GM18868 (cell line): ENCODE results near the gene TBC1D1.

ENCODE experiments used
- ATAC-seq: cut with Tn5 transposase; IDR thresholded peaks from one replicate; pipeline ENCODE4 v1.9.1; 2021; ENCODE audit warnings: mild to moderate bottlenecking, moderate library complexity; ENCODE audit not compliant: unreplicated experiment

The TBC1D1 gene

GRCh38 chr4:38180456-38180855 lies 289.6 kb downstream of the TBC1D1 start:
- ATAC-seq, result no peak

- no peak for ATAC-seq
These were observed 290.4 kb downstream of the TBC1D1 start for GRCh38 chr4:38181286-38181685.

DNA sequence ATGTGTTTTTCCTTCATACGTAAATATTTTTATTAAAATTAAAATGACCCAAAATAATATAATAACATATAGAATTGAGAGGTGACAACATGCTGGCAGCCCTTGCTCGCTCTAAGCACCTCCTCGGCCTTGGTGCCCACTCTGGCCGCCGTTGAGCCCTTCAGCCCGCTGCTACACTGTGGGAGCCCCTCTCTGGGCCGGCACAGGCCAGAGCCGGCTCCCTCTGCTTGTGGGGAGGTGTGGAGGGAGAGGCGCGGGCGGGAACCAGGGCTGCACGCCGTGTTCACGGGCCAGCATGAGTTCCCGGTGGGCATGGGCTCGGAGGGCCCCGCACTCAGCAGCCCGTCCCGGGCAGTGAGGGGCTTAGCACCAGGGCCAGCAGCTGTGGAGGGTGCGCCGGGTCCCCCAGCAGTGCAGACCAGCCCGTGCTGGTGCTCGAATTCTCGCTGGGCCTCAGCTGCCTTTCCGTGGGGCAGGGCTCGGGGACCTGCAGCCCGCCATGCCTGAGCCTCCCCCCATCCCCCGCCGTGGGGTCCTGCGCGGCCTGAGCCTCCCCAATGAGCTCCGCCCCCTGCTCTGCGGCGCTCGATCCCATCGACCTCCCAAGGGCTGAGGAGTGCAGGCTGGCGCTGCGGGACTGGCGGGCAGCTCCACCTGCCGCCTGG lies 291.6 kb downstream of the TBC1D1 start:
- ATAC-seq, result no peak

DNA sequence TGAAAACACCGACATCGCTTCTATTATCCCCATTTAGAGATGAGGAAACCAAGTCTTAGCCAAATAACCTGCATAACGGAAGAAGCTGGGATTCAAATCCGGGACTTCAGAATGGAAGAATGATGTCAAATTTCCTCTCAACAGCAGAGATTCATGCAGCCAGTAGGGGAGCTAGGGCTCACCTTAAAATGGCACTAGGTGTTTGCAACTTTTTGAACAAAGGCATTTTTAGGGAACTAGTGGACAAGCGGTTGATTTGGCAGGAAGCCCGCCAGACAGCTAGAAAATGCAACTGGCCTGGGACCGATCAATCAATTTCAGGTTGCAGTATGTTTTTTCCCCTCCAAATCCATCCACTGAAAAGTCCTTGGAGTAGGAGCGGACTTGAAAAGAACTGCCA lies 293.5 kb downstream of the TBC1D1 start:
- ATAC-seq, result no peak

DNA sequence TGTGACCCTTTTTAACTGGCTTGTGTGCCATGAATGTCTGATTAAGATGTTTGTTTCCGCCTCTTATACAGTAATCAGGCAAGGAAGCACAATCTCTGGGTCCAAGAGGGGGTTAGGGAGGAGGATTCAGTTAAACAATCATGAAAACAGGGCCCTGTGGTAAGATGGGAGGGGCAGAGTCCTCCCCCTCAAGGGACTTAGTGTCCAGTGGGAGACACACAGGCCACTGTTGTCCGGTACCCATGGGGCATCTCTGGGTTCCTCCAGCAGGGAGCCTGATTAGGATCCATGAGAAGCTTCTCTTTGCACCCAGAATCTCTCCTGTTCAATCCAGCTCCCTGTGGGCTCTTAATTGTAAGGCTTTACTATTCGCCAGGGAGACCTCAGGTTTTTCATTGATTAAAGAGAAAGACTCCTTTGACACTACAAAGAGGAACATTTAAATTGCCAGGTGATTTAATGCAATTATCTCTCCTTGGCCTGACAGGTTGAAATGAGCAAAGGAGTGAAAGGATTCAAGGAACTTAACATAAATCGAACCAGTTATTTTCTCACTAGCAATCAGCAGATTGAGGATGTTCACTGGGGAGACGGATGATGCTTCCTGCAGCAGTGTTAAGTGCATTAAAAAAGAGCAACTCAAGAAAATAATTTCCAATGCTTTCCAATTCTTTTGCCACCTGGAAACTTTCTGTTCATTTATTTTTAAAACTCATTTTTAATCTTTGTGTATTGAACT lies 294.7 kb downstream of the TBC1D1 start:
- ATAC-seq, result no peak

GRCh38 chr4:38188136-38188535 lies 297.3 kb downstream of the TBC1D1 start:
- no peak for ATAC-seq

- ATAC-seq, result no peak
These were observed 297.8 kb downstream of the TBC1D1 start for GRCh38 chr4:38188631-38189101.
